HCT116 (cell line): Measurements from ENCODE around the gene FBXL3. TPM values are rescaled to one million over a fixed set of nuclear protein-coding genes. Genes with fewer than 3 reads are reported as not detected.

Experiments used
- ATAC-seq: fragments of 200-7000 bp; cut with Tn5 transposase; 2 replicates; pipeline ENCODE4 v1.9.1; 2020; ENCODE audit warnings: mild to moderate bottlenecking, moderate library complexity
- BruUV-seq: library from RNA; stranded (reverse); fragments of 400-500 nt; replicated peaks from 2 replicates; lab custom pipeline; 2021; lab: Mats Ljungman, UMichigan
- CTCF ChIA-PET: fragments of 300-600 bp; sonication (Branson Sonifier 250); formaldehyde crosslinking; loops from one replicate; lab custom pipeline; 2021; ENCODE audit warnings: antibody characterized with exemption; lab: Charles Lee
- POLR2A ChIA-PET: fragments of 300-600, 350-600 bp; sonication (Branson Sonifier 250); formaldehyde crosslinking; loops from one replicate; lab custom pipeline; 2021; ENCODE audit warnings: antibody characterized with exemption; lab: Charles Lee
- RAD21 ChIA-PET, 2 experiments: fragments of 300-600 bp; sonication (Branson Sonifier 250); formaldehyde crosslinking; loops; one replicate each; lab custom pipeline; 2023; ENCODE audit warnings: low total read pairs in 2 of 2; ENCODE audit not compliant: uncharacterized antibody in 2 of 2, unreplicated experiment in 2 of 2, low non-redundant PET in 1 of 2; lab: Charles Lee
- DNase-seq: peaks from one replicate; pipeline ENCODE4 v3.0.0-alpha.2; 2010; ENCODE audit warnings: low read depth, low spot score
- H2AFZ ChIP-seq: fragments of 200-600 bp; shearing (Covaris generic), sonication (generic); 2 replicates; pipeline ENCODE4 v1.6.1; 2017; ENCODE audit warnings: low read depth, mixed run types, mixed read lengths, antibody characterized with exemption, low read length; ENCODE audit not compliant: poor library complexity, severe bottlenecking
- H3K27ac ChIP-seq: 2 replicates; pipeline ENCODE4 v1.5.1; 2012; ENCODE audit warnings: low read depth, low read length
- H3K27me3 ChIP-seq: fragments of 200-600 bp; sonication (generic); 2 replicates; pipeline ENCODE4 v1.6.1; 2016; ENCODE audit warnings: mixed run types, low read length, mixed read lengths; ENCODE audit not compliant: insufficient read depth
- H3K36me3 ChIP-seq, 2 experiments: fragments of 200-500 bp in 1 of 2; fragments of 200-600 bp in 1 of 2; sonication (Bioruptor generic) in 1 of 2; sonication (generic) in 1 of 2; 2 replicates each; pipeline versions ENCODE4 v1.5.1 to v1.6.1; 2014 to 2016; ENCODE audit warnings: low read length in 2 of 2, inconsistent platforms in 1 of 2, mixed read lengths in 1 of 2, mixed run types in 1 of 2; ENCODE audit not compliant: insufficient read depth in 2 of 2, control insufficient read depth in 1 of 2
- H3K4me1 ChIP-seq, 2 experiments: fragments of 200-600 bp in 1 of 2; sonication (generic) in 1 of 2; 2 replicates each; pipeline versions ENCODE4 v1.5.1 to v1.6.1; 2012 to 2017; ENCODE audit warnings: low read length in 2 of 2, inconsistent platforms in 1 of 2, mild to moderate bottlenecking in 1 of 2, mixed read lengths in 1 of 2, mixed run types in 1 of 2, moderate library complexity in 1 of 2; ENCODE audit not compliant: insufficient read depth in 2 of 2, control insufficient read depth in 1 of 2
- H3K4me2 ChIP-seq: fragments of 200-600 bp; sonication (generic); 2 replicates; pipeline ENCODE4 v1.6.1; 2017; ENCODE audit warnings: mixed run types, low read length, mixed read lengths
- H3K4me3 ChIP-seq, 2 experiments: fragments of 200-600 bp in 1 of 2; sonication (generic) in 1 of 2; replicated peaks in 1 of 2; 2 replicates each; pipeline ENCODE4 v1.5.1; 2011 to 2016; ENCODE audit warnings: low read length in 2 of 2, control low read depth in 1 of 2, low read depth in 1 of 2, mild to moderate bottlenecking in 1 of 2, mixed read lengths in 1 of 2, mixed run types in 1 of 2
- H3K79me2 ChIP-seq: fragments of 200-600 bp; sonication (generic); 2 replicates; pipeline ENCODE4 v1.6.1; 2017; ENCODE audit warnings: mild to moderate bottlenecking, mixed run types, low read length, moderate library complexity, mixed read lengths; ENCODE audit not compliant: insufficient read depth
- H3K9ac ChIP-seq: fragments of 200-600 bp; sonication (generic); 2 replicates; pipeline ENCODE4 v1.6.1; 2016; ENCODE audit warnings: low read length, mixed read lengths
- H3K9me2 ChIP-seq: fragments of 200-600 bp; sonication (generic), shearing (Covaris generic); 2 replicates; pipeline ENCODE4 v1.6.1; 2017; ENCODE audit warnings: mixed run types, mild to moderate bottlenecking, moderate library complexity; ENCODE audit not compliant: insufficient read depth
- H3K9me3 ChIP-seq, 2 experiments: fragments of 200-500 bp in 1 of 2; fragments of 200-600 bp in 1 of 2; sonication (Bioruptor generic) in 1 of 2; sonication (generic) in 1 of 2; 2 replicates each; pipeline ENCODE4 v1.6.1; 2014 to 2017; ENCODE audit warnings: low read length in 2 of 2, mixed read lengths in 2 of 2, inconsistent platforms in 1 of 2, low read depth in 1 of 2, mild to moderate bottlenecking in 1 of 2, mixed run types in 1 of 2, moderate library complexity in 1 of 2; ENCODE audit not compliant: control insufficient read depth in 1 of 2, insufficient read depth in 1 of 2
- H4K20me1 ChIP-seq: fragments of 200-600 bp; sonication (generic), shearing (Covaris generic); 2 replicates; pipeline ENCODE4 v1.6.1; 2017; ENCODE audit warnings: mixed run types, mild to moderate bottlenecking, moderate library complexity; ENCODE audit not compliant: insufficient read depth
- CBX3 ChIP-seq: IDR thresholded peaks from 2 replicates; pipeline ENCODE4 v1.6.1; 2012; ENCODE audit warnings: low read depth
- CEBPB ChIP-seq: IDR thresholded peaks from 2 replicates; pipeline ENCODE4 v1.6.1; 2012; ENCODE audit warnings: low read depth
- EGR1 ChIP-seq: IDR thresholded peaks from 2 replicates; pipeline ENCODE4 v1.6.1; 2012; ENCODE audit warnings: low read depth
- ELF1 ChIP-seq: IDR thresholded peaks from 2 replicates; pipeline ENCODE4 v1.6.1; 2012; ENCODE audit warnings: low read depth, borderline replicate concordance
- EZH2 ChIP-seq: fragments of 200-600 bp; sonication (generic); IDR thresholded peaks from 2 replicates; pipeline ENCODE4 v1.6.1; 2017; ENCODE audit warnings: antibody characterized with exemption, mixed run types
- JUND ChIP-seq: IDR thresholded peaks from 2 replicates; pipeline ENCODE4 v1.6.1; 2012
- POLR2A ChIP-seq: IDR thresholded peaks from 2 replicates; pipeline ENCODE4 v1.7.0; 2011; ENCODE audit warnings: borderline replicate concordance; ENCODE audit not compliant: insufficient read depth, insufficient read length; ENCODE audit errors: extremely low read depth
- POLR2AphosphoS5 ChIP-seq: IDR thresholded peaks from 2 replicates; pipeline ENCODE4 v1.6.1; 2011; ENCODE audit warnings: mild to moderate bottlenecking, low read depth, low read length, moderate library complexity
- RAD21 ChIP-seq: IDR thresholded peaks from 2 replicates; pipeline ENCODE4 v1.6.1; 2012; ENCODE audit warnings: low read depth, mild to moderate bottlenecking
- REST ChIP-seq: IDR thresholded peaks from 2 replicates; pipeline ENCODE4 v1.6.1; 2012; ENCODE audit warnings: low read depth
- SIN3A ChIP-seq: IDR thresholded peaks from 2 replicates; pipeline ENCODE4 v1.6.1; 2012; ENCODE audit warnings: low read depth
- SP1 ChIP-seq: IDR thresholded peaks from 2 replicates; pipeline ENCODE4 v1.6.1; 2012; ENCODE audit warnings: low read depth
- SRF ChIP-seq: IDR thresholded peaks from 2 replicates; pipeline ENCODE4 v1.6.1; 2012; ENCODE audit warnings: low read depth
- TCF7L2 ChIP-seq: IDR thresholded peaks from 2 replicates; pipeline ENCODE4 v1.7.0; 2011; ENCODE audit warnings: borderline replicate concordance, inconsistent platforms; ENCODE audit not compliant: insufficient read depth, insufficient read length; ENCODE audit errors: extremely low read depth
- YY1 ChIP-seq: IDR thresholded peaks from 2 replicates; pipeline ENCODE4 v1.6.1; 2011; ENCODE audit warnings: low read length, low read depth, moderate library complexity, mild to moderate bottlenecking; ENCODE audit not compliant: insufficient replicate concordance; ENCODE audit errors: extremely low read depth
- ZFX ChIP-seq: fragments of 450-650 bp; IDR thresholded peaks from 2 replicates; pipeline ENCODE4 v1.6.1; 2017
- intact Hi-C: fragments of 100-400 bp; cut with micrococcal nuclease; formaldehyde crosslinking; loops from 2 replicates; pipeline ENCODE4 v1.10.0; 2022
- total RNA-seq: library from RNA; stranded (reverse); gene quantifications from one replicate; pipeline ENCODE4 v1.2.1, GENCODE V29; 2021; ENCODE audit not compliant: unreplicated experiment
- TF ChIP-seq, protein P1 (sequence below): IDR thresholded peaks from 2 replicates; pipeline ENCODE4 v1.6.1; 2012
- TF ChIP-seq, protein P2 (sequence below): IDR thresholded peaks from 2 replicates; pipeline ENCODE4 v1.6.1; 2011; ENCODE audit warnings: mild to moderate bottlenecking, low read length, moderate library complexity; ENCODE audit not compliant: insufficient replicate concordance; ENCODE audit errors: extremely low read depth
- TF ChIP-seq, protein P3 (sequence below), 3 experiments: fragments of 200-600 bp in 1 of 3; sonication (generic) in 1 of 3; IDR thresholded peaks in 2 of 3; conservative IDR thresholded peaks in 1 of 3; 2 replicates each; pipeline ENCODE4 v1.5.1; 2012 to 2017; ENCODE audit warnings: low read depth in 2 of 3, low read length in 2 of 3, antibody characterized with exemption in 1 of 3, borderline replicate concordance in 1 of 3, control low read depth in 1 of 3, mild to moderate bottlenecking in 1 of 3, mixed read lengths in 1 of 3, mixed run types in 1 of 3, moderate library complexity in 1 of 3; ENCODE audit not compliant: insufficient read depth in 1 of 3

FBXL3 gene
- total RNA-seq, 1 experiment from 2014 or later, result 24.0 TPM

DNA sequence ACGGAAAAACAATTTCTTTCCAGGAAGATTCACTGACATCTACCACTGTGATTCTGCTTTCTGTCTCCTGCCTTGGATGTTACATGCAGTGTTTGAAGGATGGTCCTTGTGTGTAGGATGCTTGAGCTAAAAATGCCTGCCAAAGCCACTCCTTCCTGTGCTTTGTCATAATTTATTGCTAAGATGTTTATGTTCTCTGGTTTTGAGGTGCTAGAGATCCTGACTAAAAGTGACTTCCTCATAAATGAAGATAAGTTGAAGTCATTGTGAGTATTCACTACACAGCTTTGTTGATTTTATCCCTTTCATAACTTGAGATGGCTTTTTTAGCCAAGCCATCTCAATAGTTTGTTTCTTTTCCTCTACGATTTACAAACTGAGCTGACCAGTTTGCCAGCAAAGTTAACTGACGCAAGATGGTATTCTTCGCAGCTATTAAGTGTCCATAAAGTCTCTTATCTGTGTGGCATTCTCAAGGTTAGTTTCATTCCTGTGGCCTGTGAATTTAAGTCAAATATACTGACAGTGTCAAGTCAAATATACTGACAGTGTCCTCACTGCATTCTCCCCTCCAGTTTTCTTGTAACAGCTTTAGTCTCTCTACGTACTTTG, 15.7 kb upstream of the FBXL3 start:
- intact Hi-C loops, result no loop called here
- RAD21 ChIA-PET, result no interaction called here
- Histone ChIP-seq H3K9me3 (no peaks in the 10 kb centered on the region), H3K27ac (no peak overlapping the region), H3K27me3 (no peaks in the 10 kb centered on the region), H3K4me1 (no peaks in the 10 kb centered on the region), H3K79me2 (no peaks in the 10 kb centered on the region), H4K20me1 (no peaks in the 10 kb centered on the region), H3K4me3 (no peak overlapping the region), H2AFZ (no peak overlapping the region), H3K36me3 (peaks cover 4 to 8% of the 10 kb centered on the region in 2 experiments; a peak in 1 of 4 replicates), H3K4me2 (no peak overlapping the region), H3K9me2 (no peaks in the 10 kb centered on the region), H3K9ac (no peak overlapping the region)
- DNase-seq (no peak), ATAC-seq (no peak)
- POLR2A ChIA-PET, result no interaction called here
- CTCF ChIA-PET, result no interaction called here
- BruUV-seq, result no TSS peak
- TF ChIP-seq POLR2AphosphoS5, result no peak
- TF ChIP-seq TCF7L2, result no peak
- no peak for TF ChIP-seq ZFX
- TF ChIP-seq EGR1, result no peak
- TF ChIP-seq EZH2, result no peak
- no peak for TF ChIP-seq POLR2A
- no peak for TF ChIP-seq SRF
- TF ChIP-seq, protein P1, sequence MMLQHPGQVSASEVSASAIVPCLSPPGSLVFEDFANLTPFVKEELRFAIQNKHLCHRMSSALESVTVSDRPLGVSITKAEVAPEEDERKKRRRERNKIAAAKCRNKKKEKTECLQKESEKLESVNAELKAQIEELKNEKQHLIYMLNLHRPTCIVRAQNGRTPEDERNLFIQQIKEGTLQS, result no peak
- TF ChIP-seq, protein P2, sequence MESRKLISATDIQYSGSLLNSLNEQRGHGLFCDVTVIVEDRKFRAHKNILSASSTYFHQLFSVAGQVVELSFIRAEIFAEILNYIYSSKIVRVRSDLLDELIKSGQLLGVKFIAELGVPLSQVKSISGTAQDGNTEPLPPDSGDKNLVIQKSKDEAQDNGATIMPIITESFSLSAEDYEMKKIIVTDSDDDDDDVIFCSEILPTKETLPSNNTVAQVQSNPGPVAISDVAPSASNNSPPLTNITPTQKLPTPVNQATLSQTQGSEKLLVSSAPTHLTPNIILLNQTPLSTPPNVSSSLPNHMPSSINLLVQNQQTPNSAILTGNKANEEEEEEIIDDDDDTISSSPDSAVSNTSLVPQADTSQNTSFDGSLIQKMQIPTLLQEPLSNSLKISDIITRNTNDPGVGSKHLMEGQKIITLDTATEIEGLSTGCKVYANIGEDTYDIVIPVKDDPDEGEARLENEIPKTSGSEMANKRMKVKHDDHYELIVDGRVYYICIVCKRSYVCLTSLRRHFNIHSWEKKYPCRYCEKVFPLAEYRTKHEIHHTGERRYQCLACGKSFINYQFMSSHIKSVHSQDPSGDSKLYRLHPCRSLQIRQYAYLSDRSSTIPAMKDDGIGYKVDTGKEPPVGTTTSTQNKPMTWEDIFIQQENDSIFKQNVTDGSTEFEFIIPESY, result no peak
- TF ChIP-seq RAD21, result no peak
- TF ChIP-seq SIN3A, result no peak
- TF ChIP-seq YY1, result no peak
- no peak for TF ChIP-seq JUND
- no peak for TF ChIP-seq SP1
- no peak for TF ChIP-seq REST
- TF ChIP-seq CEBPB, result no peak
- TF ChIP-seq, protein P3, sequence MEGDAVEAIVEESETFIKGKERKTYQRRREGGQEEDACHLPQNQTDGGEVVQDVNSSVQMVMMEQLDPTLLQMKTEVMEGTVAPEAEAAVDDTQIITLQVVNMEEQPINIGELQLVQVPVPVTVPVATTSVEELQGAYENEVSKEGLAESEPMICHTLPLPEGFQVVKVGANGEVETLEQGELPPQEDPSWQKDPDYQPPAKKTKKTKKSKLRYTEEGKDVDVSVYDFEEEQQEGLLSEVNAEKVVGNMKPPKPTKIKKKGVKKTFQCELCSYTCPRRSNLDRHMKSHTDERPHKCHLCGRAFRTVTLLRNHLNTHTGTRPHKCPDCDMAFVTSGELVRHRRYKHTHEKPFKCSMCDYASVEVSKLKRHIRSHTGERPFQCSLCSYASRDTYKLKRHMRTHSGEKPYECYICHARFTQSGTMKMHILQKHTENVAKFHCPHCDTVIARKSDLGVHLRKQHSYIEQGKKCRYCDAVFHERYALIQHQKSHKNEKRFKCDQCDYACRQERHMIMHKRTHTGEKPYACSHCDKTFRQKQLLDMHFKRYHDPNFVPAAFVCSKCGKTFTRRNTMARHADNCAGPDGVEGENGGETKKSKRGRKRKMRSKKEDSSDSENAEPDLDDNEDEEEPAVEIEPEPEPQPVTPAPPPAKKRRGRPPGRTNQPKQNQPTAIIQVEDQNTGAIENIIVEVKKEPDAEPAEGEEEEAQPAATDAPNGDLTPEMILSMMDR (IDR thresholded peaks at IDR 0.05 in 2 of 3, conservative IDR thresholded peaks at IDR 0.05 in 1 of 3; ENCODE audit: borderline replicate concordance in 1 of 3, insufficient read depth in 1 of 3, low read depth in 2 of 3, low read length in 2 of 3), result no peak
- TF ChIP-seq CBX3, result no peak
- TF ChIP-seq ELF1, result no peak
